Adrenal gland (tissue), 5 donors: Measurements from ENCODE around the gene PCAT6.

Experiments used
- CTCF ChIP-seq, 6 experiments: fragments of 450-650 bp in 4 of 6; fragments of 200-600 bp in 2 of 6; sonication (generic) in 1 of 6; IDR thresholded peaks; 1 replicate in 5 of 6; 2 replicates in 1 of 6; pipeline versions ENCODE4 v1.5.1 to v1.8.0; 2016 to 2021; ENCODE audit warnings: antibody characterized with exemption in 6 of 6, mild to moderate bottlenecking in 2 of 6, moderate library complexity in 1 of 6
- POLR2A ChIP-seq, 2 donors: fragments of 450-650 bp; IDR thresholded peaks; one replicate each; pipeline ENCODE4 v1.6.1; 2017; ENCODE audit warnings: antibody characterized with exemption in 2 of 2, mild to moderate bottlenecking in 2 of 2, moderate library complexity in 1 of 2
- donor health status: DM: no; HTN: no; CAD: no.

GRCh38 chr1:202810615-202811295, at the start of gene PCAT6:
- TF ChIP-seq CTCF (IDR thresholded peaks at IDR 0.05) (no peak), POLR2A (IDR thresholded peaks at IDR 0.05) (peak; percentile 45 to 84)
